Activated CD4-positive, CD25-positive, alpha-beta regulatory T cell treated with anti-CD3 and anti-CD28 coated beads, Interleukin-2, amount 50 U/mL, for 24 hours (primary cell): Measurements from ENCODE around the gene PRKN.

Experiments used
- ATAC-seq, 2 donors: fragments of 150-1000 bp; cut with Tn5 transposase; one replicate each; pipeline ENCODE4 v1.10.0; 2021; ENCODE audit warnings: mild to moderate bottlenecking in 1 of 2, moderate library complexity in 1 of 2

Gene PRKN

DNA sequence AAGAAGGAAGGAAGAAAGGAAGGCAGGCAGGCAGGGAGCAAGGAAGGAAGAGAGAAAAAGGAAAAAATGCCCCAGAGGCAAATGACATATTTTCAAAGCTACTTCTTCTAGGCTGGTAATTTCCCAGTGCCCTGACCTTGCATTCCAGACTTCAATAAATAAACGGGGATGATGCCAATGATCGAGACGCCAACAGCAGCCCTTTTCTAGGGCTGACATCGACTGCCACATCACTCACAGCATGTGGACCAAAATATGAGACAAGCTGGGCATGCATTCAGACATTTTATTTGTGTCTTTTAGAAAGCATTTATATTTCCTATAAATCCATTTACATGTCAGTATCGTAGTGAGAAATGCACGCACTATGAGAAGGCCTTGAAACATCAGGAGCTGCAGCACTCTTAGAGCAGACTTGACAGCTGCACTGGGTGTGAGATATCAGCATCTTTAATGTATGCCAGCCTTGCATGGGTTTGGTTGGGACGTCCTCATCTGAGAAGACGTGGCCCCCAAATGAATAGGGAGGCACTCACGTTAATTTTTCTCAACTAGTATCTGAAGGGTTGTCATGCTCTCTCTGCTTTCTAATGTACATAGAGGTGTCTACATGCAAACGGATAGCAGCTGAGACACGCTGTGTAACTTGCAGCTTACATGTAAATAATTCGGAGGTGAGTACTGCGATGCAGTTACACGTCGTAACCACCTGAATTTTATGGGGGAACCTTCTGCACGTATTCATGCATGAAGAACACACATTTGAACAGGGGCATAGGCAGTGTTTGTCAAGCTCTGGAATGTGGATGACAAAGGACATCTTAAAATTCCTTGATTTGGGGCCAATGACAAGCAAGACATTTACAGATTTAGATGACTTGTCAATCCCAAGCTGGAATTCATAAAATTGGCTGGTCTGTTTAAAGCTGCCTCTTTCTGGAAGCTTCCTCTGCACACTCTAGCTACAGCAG, 1304.6 kb downstream of the PRKN start:
- no peak for ATAC-seq

GRCh38 chr6:161418463-161418945, 1309.1 kb downstream of the PRKN start:
- no peak for ATAC-seq

- no peak for ATAC-seq
Observed at GRCh38 chr6:161417717-161418462, 1309.7 kb downstream of the PRKN start.

DNA sequence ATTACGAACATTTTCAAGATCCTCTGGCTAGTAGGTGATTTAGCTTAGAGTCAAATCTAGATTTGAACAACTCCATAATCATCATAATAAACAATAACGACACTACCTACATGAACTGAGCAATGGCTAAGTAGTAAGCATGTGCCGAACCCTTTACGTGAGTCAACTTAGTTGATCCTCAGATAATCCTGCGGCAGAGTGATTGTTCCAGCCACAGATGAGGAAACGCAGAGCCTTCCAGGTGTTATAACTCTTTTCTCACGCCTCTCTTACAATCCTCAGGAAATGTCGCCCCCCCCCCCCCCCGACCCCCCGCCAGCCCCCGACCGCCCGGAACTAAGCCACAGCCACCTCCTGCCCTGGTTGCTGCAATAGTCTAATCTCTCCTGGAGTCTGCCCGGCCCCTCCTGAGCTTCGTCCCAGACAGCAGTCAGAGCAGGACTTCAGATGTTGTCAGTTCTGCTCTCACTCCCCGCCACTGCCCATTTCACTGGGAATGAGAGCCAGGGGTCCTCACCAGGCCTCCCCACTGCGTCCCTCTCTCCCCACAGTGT, 1312.2 kb downstream of the PRKN start:
- no peak for ATAC-seq

DNA sequence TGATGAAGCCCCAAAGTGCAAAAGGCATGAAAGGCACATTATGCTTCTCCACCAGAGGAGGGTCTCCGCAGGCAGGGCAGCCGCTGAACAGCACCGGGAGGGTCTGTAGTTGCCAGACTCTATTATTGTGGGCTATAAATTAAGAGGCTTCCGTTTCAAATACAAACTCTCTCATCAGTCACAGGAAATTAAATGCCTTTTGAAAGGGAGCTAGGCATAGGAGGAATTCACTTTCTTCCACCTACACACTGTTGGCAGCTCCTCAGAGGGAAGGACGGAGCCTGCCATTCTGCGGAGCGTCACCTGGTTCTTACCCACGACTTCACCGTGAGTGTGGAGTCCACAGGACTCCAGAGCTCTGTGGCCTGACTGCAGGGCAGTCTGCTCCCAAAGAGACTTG, 1312.9 kb downstream of the PRKN start:
- no peak for ATAC-seq

GRCh38 chr6:161414180-161414579, 1313.4 kb downstream of the PRKN start:
- no peak for ATAC-seq

DNA sequence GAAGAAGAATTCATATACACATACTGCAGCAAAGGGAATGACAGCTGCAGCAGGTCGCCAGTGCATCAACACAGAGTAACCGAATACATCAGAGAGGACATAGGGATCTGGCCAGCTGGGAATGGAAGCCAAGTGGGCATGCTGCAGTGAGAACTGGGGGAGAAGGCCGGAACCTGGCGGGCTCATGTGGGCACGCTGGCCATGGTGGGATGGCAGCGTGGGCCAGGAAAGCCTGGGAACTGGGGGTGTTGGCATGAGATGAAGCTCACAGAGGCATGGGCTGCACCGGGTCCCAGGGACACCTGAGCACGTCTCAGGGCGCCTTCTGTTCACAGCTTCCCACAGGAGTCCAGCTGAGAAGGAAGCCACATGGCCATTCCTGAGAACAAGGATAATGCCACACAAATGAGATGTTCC, 1314.2 kb downstream of the PRKN start:
- no peak for ATAC-seq

- ATAC-seq = no peak
Observed at GRCh38 chr6:161412795-161413194, 1314.8 kb downstream of the PRKN start.

- no peak for ATAC-seq
Observed at GRCh38 chr6:161411265-161411944, 1316.2 kb downstream of the PRKN start.

DNA sequence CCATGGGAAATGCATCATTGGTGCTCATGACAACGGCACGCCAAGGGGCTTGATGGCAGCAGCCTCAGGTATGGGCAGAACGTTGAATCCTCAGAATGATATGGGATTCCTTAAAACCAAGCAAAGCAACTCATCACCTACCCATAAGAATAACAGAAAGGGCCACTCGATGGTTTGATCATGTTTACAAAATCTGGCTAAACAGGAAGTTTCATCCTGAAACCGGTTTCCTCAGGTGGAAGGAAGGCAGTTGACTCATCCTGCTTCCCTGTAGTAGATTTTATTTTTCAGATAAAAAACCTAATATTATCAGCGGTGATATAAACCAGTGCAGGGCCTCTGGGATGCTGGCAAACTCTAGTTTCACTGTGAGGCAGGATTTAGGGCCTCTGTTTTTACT, 1316.8 kb downstream of the PRKN start:
- no peak for ATAC-seq

DNA sequence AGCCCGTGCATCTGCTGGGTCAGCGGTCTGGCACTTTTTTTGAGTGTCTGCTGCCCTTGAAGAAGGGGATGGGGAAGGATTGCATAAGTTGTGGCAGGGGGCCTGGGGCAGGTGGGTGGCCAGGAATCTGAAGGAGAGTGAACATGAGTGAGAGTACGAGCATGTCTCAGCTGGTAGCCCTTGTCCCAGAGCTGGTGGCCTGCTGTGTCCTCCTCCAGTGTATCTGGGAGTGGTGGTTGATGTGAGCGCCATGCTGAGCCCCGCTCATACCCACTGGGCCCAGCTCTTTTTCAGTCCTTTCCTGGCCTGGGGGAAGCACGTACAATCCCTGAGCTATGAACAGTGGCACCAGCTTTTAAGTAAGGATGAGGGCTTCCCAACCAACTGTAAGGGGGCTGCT, 1317.5 kb downstream of the PRKN start:
- ATAC-seq = no peak

DNA sequence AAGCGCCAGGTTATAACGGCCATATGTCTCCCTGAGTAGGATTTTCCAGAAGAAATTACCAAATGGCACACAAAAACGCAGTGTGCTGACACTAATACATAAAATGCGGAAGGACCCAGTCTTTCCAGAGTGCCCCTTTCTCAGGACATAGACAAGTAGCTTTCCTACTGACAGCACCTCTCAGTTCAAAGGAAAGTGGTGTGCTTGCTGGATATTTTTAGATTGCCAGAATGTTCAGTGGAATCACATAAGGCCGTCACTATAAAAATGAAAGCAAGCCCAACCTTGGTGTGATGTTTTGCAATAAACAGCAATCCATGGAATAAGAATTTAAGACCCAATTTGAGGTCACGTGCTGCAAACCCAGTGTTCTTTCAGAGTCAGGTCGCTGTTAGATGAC, 1318.2 kb downstream of the PRKN start:
- no peak for ATAC-seq

DNA sequence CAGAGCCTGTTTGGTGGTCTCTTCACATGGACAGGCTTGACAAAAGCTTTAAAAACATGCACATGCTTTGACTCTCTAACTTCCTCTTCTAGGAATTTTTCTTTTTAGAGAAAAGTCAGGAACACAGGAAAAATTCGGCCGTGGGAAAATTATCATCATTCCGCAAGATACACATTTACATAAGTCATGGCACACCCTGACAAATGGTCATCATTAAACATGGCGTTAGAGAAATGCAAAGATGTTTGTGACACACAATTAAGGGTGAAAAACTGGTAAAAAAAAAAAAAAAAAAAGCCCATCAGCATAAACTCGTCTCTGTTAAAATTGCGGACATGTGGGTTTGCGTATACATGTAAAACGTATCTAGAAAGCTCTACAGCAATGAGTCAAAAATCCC, 1319.5 kb downstream of the PRKN start:
- ATAC-seq = no peak

GRCh38 chr6:161407581-161407980, 1320.0 kb downstream of the PRKN start:
- ATAC-seq = no peak

- ATAC-seq = no peak
Observed at GRCh38 chr6:161407115-161407514, 1320.5 kb downstream of the PRKN start.

DNA sequence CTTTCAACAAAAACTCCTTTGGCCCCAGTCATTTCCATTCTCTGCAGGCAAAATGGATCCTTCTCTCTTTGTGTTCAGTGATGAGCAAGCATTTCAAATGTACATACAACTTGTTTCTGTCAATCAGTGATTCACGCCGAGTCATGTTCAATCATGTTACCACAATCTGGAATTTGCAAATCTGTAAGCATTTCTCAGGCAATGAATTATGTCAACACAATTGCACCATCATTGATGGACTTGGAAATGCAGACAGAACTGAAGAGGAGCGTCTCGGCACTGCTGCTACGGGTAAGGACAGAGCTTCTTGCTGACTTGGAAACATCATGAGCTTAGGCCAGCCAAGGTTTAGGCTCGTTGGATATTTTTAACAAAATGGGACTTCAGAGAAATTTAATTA, 1320.9 kb downstream of the PRKN start:
- ATAC-seq = no peak

GRCh38 chr6:161405418-161405817, 1322.1 kb downstream of the PRKN start:
- ATAC-seq = no peak

DNA sequence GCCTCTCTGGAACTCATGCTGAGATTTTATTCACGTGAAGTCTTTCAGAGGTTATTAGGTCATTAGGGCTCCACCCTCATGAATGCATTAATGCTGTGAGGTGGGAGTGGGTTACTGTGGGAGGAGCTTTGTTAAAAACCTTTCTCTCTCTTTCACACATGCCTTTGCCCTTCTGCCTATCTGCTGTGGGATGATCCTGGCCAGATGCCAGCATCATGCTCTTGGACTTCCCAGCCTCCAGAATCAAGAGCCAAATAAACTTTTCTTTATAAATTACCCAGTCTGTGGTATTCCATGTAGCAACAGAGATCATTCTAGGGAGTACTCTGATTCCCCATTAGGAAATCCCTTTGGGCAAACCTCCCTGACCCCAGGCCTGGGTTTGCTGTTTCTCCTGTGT, 1323.8 kb downstream of the PRKN start:
- no peak for ATAC-seq

DNA sequence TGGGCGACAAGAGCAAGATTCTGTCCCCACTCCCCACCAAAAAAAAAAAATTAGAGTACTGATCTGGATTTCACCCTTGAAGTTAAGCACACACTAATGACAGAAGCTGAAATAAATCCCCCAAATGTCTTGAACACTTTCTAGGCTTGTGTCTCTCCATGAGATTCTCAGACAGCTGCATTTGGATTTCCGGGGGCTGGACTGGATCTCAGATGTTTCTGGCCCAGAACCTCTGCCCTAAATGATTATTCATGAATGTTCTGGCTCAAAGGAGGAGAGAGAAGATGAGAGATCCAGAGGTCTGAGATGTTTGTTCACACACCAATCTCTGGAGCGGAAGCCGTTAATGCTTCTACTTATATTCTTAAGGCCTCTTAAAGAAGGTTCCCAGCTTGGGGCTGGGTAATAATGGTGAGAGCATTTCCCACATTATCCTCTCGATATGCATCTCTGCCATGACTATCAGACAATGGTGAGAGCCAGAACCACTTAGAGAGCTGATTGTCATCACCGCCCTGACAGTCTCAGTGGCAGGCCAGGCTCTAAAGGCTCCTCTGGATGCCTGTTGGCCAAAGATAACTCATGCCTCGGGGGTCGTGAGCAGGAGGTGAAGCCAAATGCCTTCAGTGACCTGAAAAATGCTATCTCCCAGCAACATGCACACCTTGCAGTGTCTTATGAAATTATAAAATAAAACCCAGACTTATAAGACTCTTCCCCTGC, 1325.8 kb downstream of the PRKN start:
- ATAC-seq = no peak

DNA sequence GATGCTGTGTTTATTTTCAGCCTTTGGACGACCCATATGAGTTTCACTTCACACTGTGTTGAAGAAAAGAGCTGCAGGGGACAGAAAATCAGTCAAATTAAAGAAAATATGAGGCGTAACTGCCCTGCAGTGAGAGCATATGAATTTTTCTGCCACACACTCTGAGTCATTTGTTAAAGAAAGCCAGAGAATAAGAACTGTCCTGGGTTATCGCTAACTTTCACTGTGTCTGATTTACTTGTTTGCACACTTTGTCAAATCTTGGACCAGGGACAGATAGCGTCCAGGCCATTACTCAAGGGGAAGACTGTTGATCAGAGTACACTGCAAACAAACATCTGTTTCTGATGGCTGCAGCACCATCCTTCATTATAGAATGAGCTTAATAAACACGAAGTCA, 1326.9 kb downstream of the PRKN start:
- no peak for ATAC-seq

GRCh38 chr6:161396539-161396938, 1331.0 kb downstream of the PRKN start:
- no peak for ATAC-seq

- no peak for ATAC-seq
Observed at GRCh38 chr6:161395716-161396231, 1331.8 kb downstream of the PRKN start.
